ENCODE results near the gene CORIN. TPM values are rescaled to one million over a fixed set of nuclear protein-coding genes. Genes with fewer than 3 reads are reported as not detected.

The CORIN gene
- total and polyA plus RNA-seq, 10 of the 15 experiments (the other 5 are each of a cell fraction or from before 2014, with no cell fraction given): 0.02 to 0.45 (median 0.09) TPM; not detected in 3

- Histone ChIP-seq H2AFZ (ENCODE audit: control insufficient read depth, low read depth, low read length) (no peak overlapping the region), H4K20me1 (ENCODE audit: control insufficient read depth, insufficient read depth) (no peaks in the 10 kb centered on the region), H3K9me3 (replicated peaks; ENCODE audit: control insufficient read depth, insufficient read depth, low read length) (no peaks in the 10 kb centered on the region; the same call in 2 of the 3 replicates), H3K4me2 (ENCODE audit: control insufficient read depth, insufficient read depth) (no peak overlapping the region), H3K36me3 (ENCODE audit: control insufficient read depth in 2 of 2, insufficient read depth in 2 of 2, low read length in 1 of 2) (no peaks in the 10 kb centered on the region), H3K79me2 (ENCODE audit: control insufficient read depth, insufficient read depth, low read length) (no peaks in the 10 kb centered on the region), H3K27me3 (replicated peaks in 1 of 2; ENCODE audit: control insufficient read depth in 2 of 2, insufficient read depth in 2 of 2, low read length in 1 of 2) (no peaks in the 10 kb centered on the region; a peak in 1 of 4 replicates), H3K9ac (ENCODE audit: control insufficient read depth, insufficient read depth, low read length) (no peak overlapping the region), H3K4me3 (no peak overlapping the region), H3K4me1 (ENCODE audit: control insufficient read depth, insufficient read depth, low read length) (no peaks in the 10 kb centered on the region), H3K27ac (ENCODE audit: control insufficient read depth, insufficient read depth) (no peak overlapping the region)
- no peak for DNase-seq (ENCODE audit: low read depth, low spot score)
- SMC1A ChIA-PET (ENCODE audit: uncharacterized antibody, unreplicated experiment): interaction anchor here (1.7 kb wide), 1 partner anchor 17 kb away, joined by 4 read pairs; no protein-coding TSS in a partner anchor
- POLR2A ChIA-PET: no interaction called here
- 3% methylated on average over 4 of the region's 4 CpGs for WGBS (ENCODE audit: insufficient coverage, insufficient replicate concordance, low lambda C conversion rate, missing lambda C conversion rate)
- RAD21 ChIA-PET (ENCODE audit: unreplicated experiment): no interaction called here
- BruUV-seq (replicated peaks): no TSS peak
- CTCF ChIA-PET: no interaction called here
- in situ Hi-C loops (cut with MboI): no loop called here
- intact Hi-C loops (cut with micrococcal nuclease; ENCODE audit: unreplicated experiment): no loop called here
- no peak for FAIRE-seq
- no peak for TF ChIP-seq ZBTB11 (CRISPR knock-in tag; IDR thresholded peaks at IDR 0.05)
- no peak for TF ChIP-seq NFIC (IDR thresholded peaks at IDR 0.05; ENCODE audit: low read depth, low read length)
- TF ChIP-seq SRF (IDR thresholded peaks at IDR 0.05; ENCODE audit: low read depth in 2 of 2, low read length in 2 of 2): no peak
- no peak for TF ChIP-seq ZNF622 (IDR thresholded peaks at IDR 0.05)
- ATAC-seq: no peak
These were observed 91.7 kb downstream of the CORIN start for GRCh38 chr4:47746122-47746521.

Data from GM12878 (cell line).